GM10266 (cell line): Measurements from ENCODE around the gene IL22RA1.

Experiments used
- DNase-seq: peaks from one replicate; pipeline ENCODE4 v3.0.0; 2012; ENCODE audit errors: extremely low spot score
- TF ChIP-seq, protein P1 (sequence below): IDR thresholded peaks from 2 replicates; pipeline ENCODE4 v1.5.1; 2012; ENCODE audit warnings: mild to moderate bottlenecking, low read depth; ENCODE audit not compliant: control insufficient read depth, insufficient read depth; ENCODE audit errors: missing control alignments

The IL22RA1 gene, protein sequence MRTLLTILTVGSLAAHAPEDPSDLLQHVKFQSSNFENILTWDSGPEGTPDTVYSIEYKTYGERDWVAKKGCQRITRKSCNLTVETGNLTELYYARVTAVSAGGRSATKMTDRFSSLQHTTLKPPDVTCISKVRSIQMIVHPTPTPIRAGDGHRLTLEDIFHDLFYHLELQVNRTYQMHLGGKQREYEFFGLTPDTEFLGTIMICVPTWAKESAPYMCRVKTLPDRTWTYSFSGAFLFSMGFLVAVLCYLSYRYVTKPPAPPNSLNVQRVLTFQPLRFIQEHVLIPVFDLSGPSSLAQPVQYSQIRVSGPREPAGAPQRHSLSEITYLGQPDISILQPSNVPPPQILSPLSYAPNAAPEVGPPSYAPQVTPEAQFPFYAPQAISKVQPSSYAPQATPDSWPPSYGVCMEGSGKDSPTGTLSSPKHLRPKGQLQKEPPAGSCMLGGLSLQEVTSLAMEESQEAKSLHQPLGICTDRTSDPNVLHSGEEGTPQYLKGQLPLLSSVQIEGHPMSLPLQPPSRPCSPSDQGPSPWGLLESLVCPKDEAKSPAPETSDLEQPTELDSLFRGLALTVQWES

GRCh38 chr1:24142546-24143534 lies at the start of gene IL22RA1:
Gene IL22RA1 (minus strand): TSS chr1:24143140. CDS start chr1:24143082, 58 bp downstream.
- DNase-seq = no peak
- TF ChIP-seq, protein P1, sequence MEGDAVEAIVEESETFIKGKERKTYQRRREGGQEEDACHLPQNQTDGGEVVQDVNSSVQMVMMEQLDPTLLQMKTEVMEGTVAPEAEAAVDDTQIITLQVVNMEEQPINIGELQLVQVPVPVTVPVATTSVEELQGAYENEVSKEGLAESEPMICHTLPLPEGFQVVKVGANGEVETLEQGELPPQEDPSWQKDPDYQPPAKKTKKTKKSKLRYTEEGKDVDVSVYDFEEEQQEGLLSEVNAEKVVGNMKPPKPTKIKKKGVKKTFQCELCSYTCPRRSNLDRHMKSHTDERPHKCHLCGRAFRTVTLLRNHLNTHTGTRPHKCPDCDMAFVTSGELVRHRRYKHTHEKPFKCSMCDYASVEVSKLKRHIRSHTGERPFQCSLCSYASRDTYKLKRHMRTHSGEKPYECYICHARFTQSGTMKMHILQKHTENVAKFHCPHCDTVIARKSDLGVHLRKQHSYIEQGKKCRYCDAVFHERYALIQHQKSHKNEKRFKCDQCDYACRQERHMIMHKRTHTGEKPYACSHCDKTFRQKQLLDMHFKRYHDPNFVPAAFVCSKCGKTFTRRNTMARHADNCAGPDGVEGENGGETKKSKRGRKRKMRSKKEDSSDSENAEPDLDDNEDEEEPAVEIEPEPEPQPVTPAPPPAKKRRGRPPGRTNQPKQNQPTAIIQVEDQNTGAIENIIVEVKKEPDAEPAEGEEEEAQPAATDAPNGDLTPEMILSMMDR = no peak

GRCh38 chr1:24191860-24192259 lies 48.9 kb upstream of the IL22RA1 start:
- TF ChIP-seq, protein P1 = no peak
- peak; percentile 78 for DNase-seq

DNA sequence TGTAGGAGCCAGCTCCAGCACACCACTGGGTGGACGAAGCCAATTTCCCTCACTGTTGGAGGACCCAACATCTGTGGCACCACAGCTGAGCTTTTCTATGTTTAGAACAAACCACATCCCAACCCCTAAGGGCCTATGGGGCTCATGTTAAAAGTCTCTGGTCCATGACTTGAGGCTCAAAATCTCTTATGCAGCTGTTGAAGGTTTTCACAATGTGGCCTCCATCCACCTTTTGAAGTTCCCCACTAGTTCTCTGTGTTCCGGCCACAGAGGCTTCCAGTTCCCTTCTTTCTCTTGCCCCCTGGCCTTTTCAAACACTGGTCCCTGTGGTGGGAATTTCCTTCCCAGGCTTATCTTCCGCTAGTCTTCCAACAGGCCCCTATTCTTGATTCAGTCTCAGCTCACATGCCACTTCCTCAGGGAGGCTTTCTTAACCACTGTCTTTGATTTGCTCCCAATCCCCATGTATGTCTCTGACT lies 48.1 kb upstream of the IL22RA1 start:
- TF ChIP-seq, protein P1 = no peak
- peak; percentile 76 for DNase-seq

- TF ChIP-seq, protein P1 = no peak
- DNase-seq = peak; percentile 55
Observed at GRCh38 chr1:24189528-24189927, 46.6 kb upstream of the IL22RA1 start.

DNA sequence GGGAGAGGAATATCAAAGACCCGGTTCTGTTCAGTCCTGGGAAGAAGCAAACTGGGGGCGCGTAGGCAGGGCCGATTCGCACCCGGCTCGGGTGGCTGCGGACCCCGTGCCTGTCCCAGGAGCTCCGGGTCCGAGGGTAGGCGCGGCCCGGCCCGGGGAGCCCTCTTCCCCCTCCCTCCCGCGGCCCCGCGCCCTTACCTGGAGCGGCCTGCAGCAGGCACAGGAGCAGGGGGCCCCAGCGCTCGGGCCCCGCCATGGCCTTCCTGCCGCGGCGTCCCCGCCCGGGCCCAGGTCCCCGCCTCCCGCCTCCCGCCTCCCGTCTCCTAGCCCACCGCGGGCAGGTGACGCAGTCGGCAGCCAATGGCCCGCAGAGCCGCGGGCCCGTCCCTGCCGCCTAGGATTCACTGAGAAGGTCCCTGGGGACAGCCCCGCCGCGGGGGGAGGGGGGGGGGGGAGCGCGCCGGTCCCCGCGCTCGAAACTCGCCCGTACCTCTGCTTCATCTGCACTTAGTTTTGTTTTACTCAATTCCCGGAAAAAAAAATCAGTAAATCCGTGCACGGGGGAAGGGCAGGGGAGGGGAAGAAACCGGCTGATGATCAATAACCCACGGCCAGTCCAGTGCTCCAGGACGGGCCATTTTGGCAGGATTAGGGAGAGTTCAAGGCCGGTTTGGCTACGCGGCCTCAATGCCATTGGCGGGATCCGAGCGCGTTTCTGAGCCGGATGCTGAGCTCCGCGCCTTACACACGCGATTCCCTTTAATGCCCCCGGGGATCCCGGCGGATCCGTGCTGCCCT lies 44.3 kb upstream of the IL22RA1 start, which contains the start of gene IFNLR1:
TSS of gene IFNLR1 (minus strand) at position 297 of the 798 bp plus-strand sequence. CDS start at position 256, 41 bp downstream.
- DNase-seq = peak; percentile 94
- TF ChIP-seq, protein P1 = no peak

GRCh38 chr1:24186711-24186992 lies 43.7 kb upstream of the IL22RA1 start:
- TF ChIP-seq, protein P1 = no peak
- no peak for DNase-seq
